PC-9 (cell line): Measurements from ENCODE around the gene SIDT1. TPM values are rescaled to one million over a fixed set of nuclear protein-coding genes. Genes with fewer than 3 reads are reported as not detected.
A peak's percentile ranks its signal among the peaks of the same experiment; 100 is the strongest.

ENCODE experiments used
- BruUV-seq: library from RNA; stranded (reverse); fragments of 400-500 nt; replicated peaks from 2 replicates; lab custom pipeline; 2021; lab: Mats Ljungman, UMichigan
- CTCF ChIA-PET: fragments of 300-600 bp; sonication (Branson Sonifier 250); formaldehyde crosslinking; loops from one replicate; lab custom pipeline; 2022; ENCODE audit warnings: antibody characterized with exemption; lab: Charles Lee
- POLR2A ChIA-PET: fragments of 300-600 bp; sonication (Branson Sonifier 250); formaldehyde crosslinking; loops from one replicate; lab custom pipeline; 2022; ENCODE audit warnings: antibody characterized with exemption; ENCODE audit not compliant: unreplicated experiment; lab: Charles Lee
- DNase-seq, 2 experiments: peaks; one replicate each; pipeline versions ENCODE4 v3.0.0 to v3.0.0-alpha.2; 2015 to 2022; ENCODE audit warnings: mixed read lengths in 1 of 2
- H2AFZ ChIP-seq: fragments of 200-600 bp; sonication (generic); 2 replicates; pipeline ENCODE4 v1.8.1; 2017; ENCODE audit warnings: antibody characterized with exemption
- H3F3A ChIP-seq: fragments of 200-600 bp; sonication (generic); 2 replicates; pipeline ENCODE4 v1.8.1; 2017; ENCODE audit warnings: antibody characterized with exemption, mild to moderate bottlenecking, low read depth; ENCODE audit not compliant: insufficient read depth
- H3K27ac ChIP-seq: fragments of 200-600 bp; sonication (generic); 2 replicates; pipeline ENCODE4 v1.6.1; 2016; ENCODE audit warnings: mixed run types
- H3K27me3 ChIP-seq: fragments of 200-600 bp; sonication (generic); 2 replicates; pipeline ENCODE4 v1.6.1; 2016; ENCODE audit warnings: low read depth, mixed run types; ENCODE audit not compliant: insufficient read depth
- H3K36me3 ChIP-seq: fragments of 200-600 bp; sonication (generic); 2 replicates; pipeline ENCODE4 v1.6.1; 2016; ENCODE audit warnings: low read depth, mixed run types
- H3K4me1 ChIP-seq: fragments of 200-600 bp; sonication (generic); replicated peaks from 2 replicates; pipeline ENCODE4 v1.6.1; 2016; ENCODE audit warnings: mixed run types; ENCODE audit not compliant: insufficient read depth
- H3K4me2 ChIP-seq: fragments of 200-600 bp; sonication (generic); 2 replicates; pipeline ENCODE4 v1.6.1; 2017; ENCODE audit warnings: mixed run types
- H3K4me3 ChIP-seq: fragments of 200-600 bp; sonication (generic); 2 replicates; pipeline ENCODE4 v1.6.1; 2016; ENCODE audit warnings: mixed run types
- H3K79me2 ChIP-seq: fragments of 200-600 bp; sonication (generic); 2 replicates; pipeline ENCODE4 v1.6.1; 2017; ENCODE audit warnings: low read depth, mixed run types
- H3K9me2 ChIP-seq: fragments of 200-600 bp; sonication (generic); 2 replicates; pipeline ENCODE4 v1.8.1; 2017; ENCODE audit warnings: mild to moderate bottlenecking; ENCODE audit not compliant: insufficient read depth
- H3K9me3 ChIP-seq: fragments of 200-600 bp; sonication (generic); 2 replicates; pipeline ENCODE4 v1.8.1; 2016; ENCODE audit warnings: low read depth; ENCODE audit not compliant: insufficient read depth
- H4K20me1 ChIP-seq: fragments of 200-600 bp; sonication (generic); 2 replicates; pipeline ENCODE4 v1.8.1; 2017; ENCODE audit not compliant: insufficient read depth
- CTCF ChIP-seq: fragments of 200-600 bp; sonication (generic); conservative IDR thresholded peaks from 2 replicates; pipeline ENCODE4 v1.6.1; 2017; ENCODE audit warnings: mixed run types, antibody characterized with exemption, mild to moderate bottlenecking, moderate library complexity
- EZH2 ChIP-seq: fragments of 200-600 bp; sonication (generic); IDR thresholded peaks from 2 replicates; pipeline ENCODE4 v1.8.0; 2017; ENCODE audit warnings: antibody characterized with exemption, low read depth
- intact Hi-C: fragments of 100-400 bp; cut with micrococcal nuclease; formaldehyde crosslinking; loops from one replicate; pipeline ENCODE4 v1.10.0; 2022; ENCODE audit not compliant: unreplicated experiment
- total RNA-seq: library from RNA; stranded (reverse); gene quantifications from 2 replicates; pipeline ENCODE4 v1.2.3, GENCODE V29; 2021

Gene SIDT1
- total RNA-seq, 1 experiment from 2014 or later: 1.2 TPM

- no peaks in the 10 kb centered on the region for H3K36me3 ChIP-seq
- ChIA-PET POLR2A (no interaction called here), CTCF (no interaction called here)
- H4K20me1 ChIP-seq: no peaks in the 10 kb centered on the region
- H3K9me3 ChIP-seq: no peaks in the 10 kb centered on the region
- TF ChIP-seq EZH2 (no peak), CTCF (no peak)
- intact Hi-C loops: no loop called here
- no peak overlapping the region for H2AFZ ChIP-seq
- no peak overlapping the region for H3K4me3 ChIP-seq
- no peak overlapping the region for H3K27ac ChIP-seq
- H3K9me2 ChIP-seq: no peaks in the 10 kb centered on the region
- DNase-seq: no peak
- no peaks in the 10 kb centered on the region for H3K27me3 ChIP-seq
- no TSS peak for BruUV-seq
- no peaks in the 10 kb centered on the region for H3F3A ChIP-seq
- H3K4me2 ChIP-seq: no peak overlapping the region
- no peaks in the 10 kb centered on the region for H3K79me2 ChIP-seq
- peaks cover 13% of the 10 kb centered on the region for H3K4me1 ChIP-seq
Measured at GRCh38 chr3:113571360-113571759, 39.0 kb downstream of the SIDT1 start.

- no peak overlapping the region for H3K4me2 ChIP-seq
- no peak overlapping the region for H3K27ac ChIP-seq
- BruUV-seq: no TSS peak
- no peaks in the 10 kb centered on the region for H3K79me2 ChIP-seq
- no peak for DNase-seq
- H3K4me3 ChIP-seq: no peak overlapping the region
- H3K9me3 ChIP-seq: peaks cover 7% of the 10 kb centered on the region; the same call in 1 of the 2 replicates
- ChIA-PET POLR2A (no interaction called here), CTCF (interaction anchor here (0.5 kb wide), 1 partner anchor 62 kb away, joined by 3 read pairs; no protein-coding TSS in a partner anchor)
- no peaks in the 10 kb centered on the region for H4K20me1 ChIP-seq
- intact Hi-C loops: no loop called here
- H3K4me1 ChIP-seq: peaks cover 13% of the 10 kb centered on the region
- peaks cover 3% of the 10 kb centered on the region; the same call in 1 of the 2 replicates for H3F3A ChIP-seq
- H3K9me2 ChIP-seq: no peaks in the 10 kb centered on the region
- TF ChIP-seq EZH2 (no peak), CTCF (no peak)
- H2AFZ ChIP-seq: no peak overlapping the region
- H3K36me3 ChIP-seq: no peaks in the 10 kb centered on the region
- H3K27me3 ChIP-seq: no peaks in the 10 kb centered on the region
Measured at GRCh38 chr3:113573728-113574127, 41.4 kb downstream of the SIDT1 start.

GRCh38 chr3:113574213-113574612 is 41.9 kb downstream of the SIDT1 start:
- Histone ChIP-seq H3K36me3 (no peaks in the 10 kb centered on the region), H3K9me2 (no peaks in the 10 kb centered on the region), H3K9me3 (peaks cover 7% of the 10 kb centered on the region; the same call in 1 of the 2 replicates), H4K20me1 (no peaks in the 10 kb centered on the region), H3K4me1 (peaks cover 13% of the 10 kb centered on the region), H3K27ac (no peak overlapping the region), H3F3A (peaks cover 3% of the 10 kb centered on the region; the same call in 1 of the 2 replicates), H3K4me2 (no peak overlapping the region), H3K4me3 (no peak overlapping the region), H3K27me3 (no peaks in the 10 kb centered on the region), H2AFZ (no peak overlapping the region), H3K79me2 (no peaks in the 10 kb centered on the region)
- intact Hi-C loops: no loop called here
- no TSS peak for BruUV-seq
- ChIA-PET CTCF (interaction anchor here (0.5 kb wide), 1 partner anchor 61 kb away, joined by 3 read pairs; no protein-coding TSS in a partner anchor), POLR2A (interaction anchor here (0.6 kb wide), 1 partner anchor 77 kb away, joined by 5 read pairs; no protein-coding TSS in a partner anchor)
- no peak for TF ChIP-seq EZH2
- TF ChIP-seq CTCF: no peak
- DNase-seq: peak in 1 of 2 experiments; percentile 50
